Breast epithelium (tissue), 4 donors: Measurements from ENCODE around the gene UGT1A9. TPM values are rescaled to one million over a fixed set of nuclear protein-coding genes. Genes with fewer than 3 reads are reported as not detected.

ENCODE experiments used
- DNase-seq, 2 donors: peaks; one replicate each; pipeline ENCODE4 v3.0.0-alpha.2; 2019; ENCODE audit warnings: low spot score in 2 of 2
- H3K27ac ChIP-seq, 2 donors: fragments of 200-600 bp; sonication (generic) in 1 of 2; one replicate each; pipeline ENCODE4 v1.5.1; 2016 to 2019; ENCODE audit warnings: mild to moderate bottlenecking in 1 of 2
- H3K27me3 ChIP-seq, 2 donors: fragments of 200-600 bp; sonication (generic) in 1 of 2; one replicate each; pipeline versions ENCODE4 v1.5.1 to v1.6.0; 2017 to 2019; ENCODE audit warnings: control low read depth in 1 of 2, mild to moderate bottlenecking in 1 of 2
- H3K36me3 ChIP-seq: fragments of 200-600 bp; one replicate; pipeline ENCODE4 v1.5.1; 2019
- H3K4me1 ChIP-seq, 2 donors: fragments of 200-600 bp; sonication (generic); one replicate each; pipeline ENCODE4 v1.5.1; 2016 to 2019; ENCODE audit warnings: control low read depth in 1 of 2
- H3K4me3 ChIP-seq, 3 donors: fragments of 200-600 bp; sonication (generic); 1 replicate in 2 of 3; 2 replicates in 1 of 3; pipeline ENCODE4 v1.5.1; 2016 to 2019; ENCODE audit warnings: mild to moderate bottlenecking in 3 of 3, moderate library complexity in 2 of 3
- H3K9me3 ChIP-seq, 2 donors: fragments of 200-600 bp; sonication (generic) in 1 of 2; one replicate each; pipeline ENCODE4 v1.5.1; 2016 to 2019; ENCODE audit warnings: control low read depth in 1 of 2
- CTCF ChIP-seq, 3 donors: fragments of 450-650 bp; IDR thresholded peaks; one replicate each; pipeline ENCODE4 v1.5.1; 2016 to 2017; ENCODE audit warnings: antibody characterized with exemption in 3 of 3, mild to moderate bottlenecking in 3 of 3, moderate library complexity in 3 of 3
- POLR2A ChIP-seq: fragments of 450-650 bp; IDR thresholded peaks from one replicate; pipeline ENCODE4 v1.6.1; 2016; ENCODE audit warnings: antibody characterized with exemption, mild to moderate bottlenecking, moderate library complexity
- POLR2AphosphoS5 ChIP-seq, 3 donors: sonication (generic); formaldehyde crosslinking; IDR thresholded peaks; one replicate each; pipeline ENCODE4 v1.6.1; 2017; ENCODE audit warnings: antibody characterized with exemption in 3 of 3
- intact Hi-C: fragments of 100-400 bp; cut with DNase I; formaldehyde crosslinking; loops from one replicate; pipeline ENCODE4 v1.15.1; 2023; ENCODE audit warnings: low total_unique reads
- total RNA-seq, 3 donors: library from RNA; depleted of rRNA; stranded (reverse); fragments of >200 nt; gene quantifications; one replicate each; pipeline ENCODE4 v1.1.0, GENCODE V29; 2016

Gene UGT1A9
- total RNA-seq, 3 donors from 2014 or later, result not detected

GRCh38 chr2:233673896-233674295 is 2.2 kb downstream of the UGT1A9 start:
- intact Hi-C loops, result no loop called here
- H3K27me3 ChIP-seq, result no peaks in the 10 kb centered on the region
- H3K9me3 ChIP-seq, result no peaks in the 10 kb centered on the region
- H3K4me3 ChIP-seq, result no peak overlapping the region
- H3K4me1 ChIP-seq, result no peaks in the 10 kb centered on the region
- no peaks in the 10 kb centered on the region for H3K36me3 ChIP-seq
- H3K27ac ChIP-seq, result no peak overlapping the region
- no peak for TF ChIP-seq CTCF (IDR thresholded peaks at IDR 0.05)
- TF ChIP-seq POLR2A, result no peak
- no peak for TF ChIP-seq POLR2AphosphoS5 (IDR thresholded peaks at IDR 0.05)
- DNase-seq, result no peak

- Histone ChIP-seq H3K27me3 (no peaks in the 10 kb centered on the region), H3K4me3 (no peak overlapping the region), H3K36me3 (no peaks in the 10 kb centered on the region), H3K4me1 (no peaks in the 10 kb centered on the region), H3K27ac (no peak overlapping the region), H3K9me3 (no peaks in the 10 kb centered on the region)
- intact Hi-C loops, result no loop called here
- no peak for DNase-seq
- TF ChIP-seq POLR2A (no peak), POLR2AphosphoS5 (IDR thresholded peaks at IDR 0.05) (no peak), CTCF (IDR thresholded peaks at IDR 0.05) (no peak)
Measured at GRCh38 chr2:233674314-233674713, 2.6 kb downstream of the UGT1A9 start.

- Histone ChIP-seq H3K4me3 (no peak overlapping the region), H3K4me1 (no peaks in the 10 kb centered on the region), H3K27me3 (no peaks in the 10 kb centered on the region), H3K27ac (no peak overlapping the region), H3K36me3 (no peaks in the 10 kb centered on the region), H3K9me3 (no peaks in the 10 kb centered on the region)
- TF ChIP-seq POLR2A (no peak), POLR2AphosphoS5 (IDR thresholded peaks at IDR 0.05) (no peak), CTCF (IDR thresholded peaks at IDR 0.05) (no peak)
- no peak for DNase-seq
- intact Hi-C loops, result no loop called here
Measured at GRCh38 chr2:233674995-233675394, 3.3 kb downstream of the UGT1A9 start.

- Histone ChIP-seq H3K27me3 (no peaks in the 10 kb centered on the region), H3K4me1 (no peaks in the 10 kb centered on the region), H3K36me3 (no peaks in the 10 kb centered on the region), H3K27ac (no peak overlapping the region), H3K4me3 (no peak overlapping the region), H3K9me3 (no peaks in the 10 kb centered on the region)
- DNase-seq, result no peak
- TF ChIP-seq POLR2A (no peak), POLR2AphosphoS5 (IDR thresholded peaks at IDR 0.05) (no peak), CTCF (IDR thresholded peaks at IDR 0.05) (no peak)
- intact Hi-C loops, result no loop called here
Measured at GRCh38 chr2:233676046-233676445, 4.3 kb downstream of the UGT1A9 start.

GRCh38 chr2:233679196-233679595 is 7.5 kb downstream of the UGT1A9 start:
- Histone ChIP-seq H3K9me3 (no peaks in the 10 kb centered on the region), H3K27me3 (no peaks in the 10 kb centered on the region), H3K4me1 (no peaks in the 10 kb centered on the region), H3K36me3 (no peaks in the 10 kb centered on the region), H3K4me3 (no peak overlapping the region), H3K27ac (no peak overlapping the region)
- intact Hi-C loops, result no loop called here
- no peak for DNase-seq
- TF ChIP-seq POLR2AphosphoS5 (IDR thresholded peaks at IDR 0.05) (no peak), CTCF (IDR thresholded peaks at IDR 0.05) (no peak), POLR2A (no peak)
